Adrenal gland (tissue), 12 donors: Measurements from ENCODE around the gene AGO3. TPM values are rescaled to one million over a fixed set of nuclear protein-coding genes. Genes with fewer than 3 reads are reported as not detected.
A peak's percentile ranks its signal among the peaks of the same experiment; 100 is the strongest.

Experiments used
- DNase-seq, 7 donors: peaks; one replicate each; pipeline ENCODE4 v3.0.0-alpha.2; 2019 to 2020
- H3K27ac ChIP-seq, 5 donors: fragments of 200-600 bp; sonication (generic) in 4 of 5; 1 replicate in 3 of 5; 2 replicates in 2 of 5; pipeline versions ENCODE4 v1.5.1 to v1.8.0; 2016 to 2020; ENCODE audit warnings: mild to moderate bottlenecking in 1 of 5
- H3K27me3 ChIP-seq: fragments of 200-600 bp; 2 replicates; pipeline ENCODE4 v1.8.0; 2021
- H3K36me3 ChIP-seq, 2 donors: fragments of 200-600 bp; replicated peaks in 1 of 2; 1 replicate in 1 of 2; 2 replicates in 1 of 2; pipeline versions ENCODE4 v1.5.1 to v1.8.0; 2018 to 2022
- H3K4me1 ChIP-seq, 2 donors: fragments of 200-600 bp; replicated peaks in 1 of 2; 1 replicate in 1 of 2; 2 replicates in 1 of 2; pipeline versions ENCODE4 v1.5.1 to v1.8.0; 2018 to 2021
- H3K4me3 ChIP-seq, 4 donors: fragments of 200-600 bp; sonication (generic) in 3 of 4; one replicate each; pipeline ENCODE4 v1.5.1; 2016 to 2018
- H3K9me3 ChIP-seq, 3 donors: fragments of 200-600 bp; sonication (generic) in 1 of 3; replicated peaks in 1 of 3; 1 replicate in 2 of 3; 2 replicates in 1 of 3; pipeline versions ENCODE4 v1.5.1 to v1.8.0; 2016 to 2021
- CTCF ChIP-seq, 6 experiments: fragments of 450-650 bp in 4 of 6; fragments of 200-600 bp in 2 of 6; sonication (generic) in 1 of 6; IDR thresholded peaks; 1 replicate in 5 of 6; 2 replicates in 1 of 6; pipeline versions ENCODE4 v1.5.1 to v1.8.0; 2016 to 2021; ENCODE audit warnings: antibody characterized with exemption in 6 of 6, mild to moderate bottlenecking in 2 of 6, moderate library complexity in 1 of 6
- POLR2A ChIP-seq, 2 donors: fragments of 450-650 bp; IDR thresholded peaks; one replicate each; pipeline ENCODE4 v1.6.1; 2017; ENCODE audit warnings: antibody characterized with exemption in 2 of 2, mild to moderate bottlenecking in 2 of 2, moderate library complexity in 1 of 2
- WGBS, 4 donors: extraction: QIAGEN DNeasy Blood & Tissue Kit in 2 of 4; methylation state at CpG; one replicate each; pipeline versions ENCODE4 v1.1.5 to v1.1.7; 2013 to 2017; 5-methylcytosine and 5-hydroxymethylcytosine counted together
- intact Hi-C, 2 donors: fragments of 100-400 bp; cut with DNase I; formaldehyde crosslinking; loops; one replicate each; pipeline versions ENCODE4 v1.14.1 to v1.15.0; 2022 to 2023
- polyA plus RNA-seq, 3 donors: library from polyadenylated mRNA; stranded (reverse); fragments of 200-250 nt in 2 of 3; fragments of 350-450 nt in 1 of 3; fragmentation: Illumina TruSeq in 1 of 3; extraction: RNeasy Lipid Tissue Mini Kit (QIAGEN cat#74804) in 1 of 3; gene quantifications; one replicate each; pipeline ENCODE4 v1.2.3, GENCODE V29; 2013 to 2014
- total RNA-seq, 9 donors: library from RNA; depleted of rRNA in 4 of 9; stranded (reverse); fragments of >200 nt in 4 of 9; fragments of 120-200 nt in 1 of 9; fragmentation: NEBNext Ultra II Directional in 1 of 9; extraction: Animal tissue kit (Norgen Biotek cat#: 25700) in 1 of 9; gene quantifications; one replicate each; pipeline versions ENCODE4 v1.1.0 to v1.2.4, GENCODE V29; 2013 to 2023
- donor health status: healthy with polysubstance abuse.
- donor health status: Bipolar disorder and iron deficiency.
- donor health status: DM: yes; HTN: yes; CAD: no.
- donor health status: DM: no; HTN: no; CAD: no.
- donor health status: DM: no; HTN: no; CAD: no.
- donor health status: DM: yes; HTN: yes; CAD: no.

The AGO3 gene
- total and polyA plus RNA-seq, 12 donors: 3.7 to 32.2 (median 20.8) TPM

GRCh38 chr1:35893051-35893879 is 37.6 kb upstream of the AGO3 start:
- Histone ChIP-seq H3K9me3 (no peaks in the 10 kb centered on the region), H3K27ac (peak overlapping the region; percentile 35 to 92 (median 75)), H3K27me3 (no peaks in the 10 kb centered on the region), H3K4me1 (peaks cover 26% of the 10 kb centered on the region in 2 donors), H3K36me3 (peaks cover 0 to 69% of the 10 kb centered on the region in 2 donors), H3K4me3 (no peak overlapping the region)
- DNase-seq: peak; percentile 46 to 65 (median 61)
- no peak for TF ChIP-seq CTCF (IDR thresholded peaks at IDR 0.05)
- TF ChIP-seq POLR2A (IDR thresholded peaks at IDR 0.05): no peak
- intact Hi-C loops: no loop called here
- WGBS, 4 donors: 65 to 80% (median 71%) methylated on average over 8 to 14 of the region's 14 CpGs

DNA sequence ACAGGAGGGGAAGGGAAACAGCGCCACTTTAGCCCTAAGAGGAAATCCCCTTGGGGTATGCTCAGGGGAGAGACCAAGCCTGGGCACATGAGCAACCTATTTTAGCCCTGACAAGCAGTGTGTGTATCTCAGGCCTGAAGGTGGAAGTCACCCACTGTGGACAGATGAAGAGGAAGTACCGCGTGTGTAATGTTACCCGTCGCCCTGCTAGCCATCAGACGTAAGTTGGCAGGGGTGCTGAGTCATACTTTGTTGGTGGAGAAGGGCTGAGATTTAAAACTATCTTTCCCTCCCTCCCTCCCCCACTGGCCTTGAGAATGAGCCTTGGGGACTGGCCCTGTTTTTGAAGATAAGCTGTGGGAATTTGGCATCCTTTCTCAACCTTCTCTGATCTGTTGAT is 36.7 kb upstream of the AGO3 start:
- intact Hi-C loops: no loop called here
- WGBS, 4 donors: 28 to 57% (median 37%) methylated on average over 6 of the region's 6 CpGs
- peaks cover 0 to 75% of the 10 kb centered on the region in 2 donors for H3K36me3 ChIP-seq
- H3K27me3 ChIP-seq: no peaks in the 10 kb centered on the region
- peak overlapping the region; percentile 35 to 92 (median 75) for H3K27ac ChIP-seq
- TF ChIP-seq CTCF (IDR thresholded peaks at IDR 0.05) (no peak), POLR2A (IDR thresholded peaks at IDR 0.05) (peak in 1 of 2 donors; percentile 37)
- peak; percentile 80 to 93 (median 91) for DNase-seq
- no peak overlapping the region for H3K4me3 ChIP-seq
- H3K4me1 ChIP-seq: peaks cover 26% of the 10 kb centered on the region in 2 donors
- no peaks in the 10 kb centered on the region for H3K9me3 ChIP-seq

GRCh38 chr1:35894656-35895055 is 36.2 kb upstream of the AGO3 start:
- H3K27me3 ChIP-seq: no peaks in the 10 kb centered on the region
- H3K36me3 ChIP-seq: peaks cover 0 to 74% of the 10 kb centered on the region in 2 donors
- WGBS, 4 donors: 41 to 69% (median 63%) methylated on average over 1 of the region's 1 CpG

DNA sequence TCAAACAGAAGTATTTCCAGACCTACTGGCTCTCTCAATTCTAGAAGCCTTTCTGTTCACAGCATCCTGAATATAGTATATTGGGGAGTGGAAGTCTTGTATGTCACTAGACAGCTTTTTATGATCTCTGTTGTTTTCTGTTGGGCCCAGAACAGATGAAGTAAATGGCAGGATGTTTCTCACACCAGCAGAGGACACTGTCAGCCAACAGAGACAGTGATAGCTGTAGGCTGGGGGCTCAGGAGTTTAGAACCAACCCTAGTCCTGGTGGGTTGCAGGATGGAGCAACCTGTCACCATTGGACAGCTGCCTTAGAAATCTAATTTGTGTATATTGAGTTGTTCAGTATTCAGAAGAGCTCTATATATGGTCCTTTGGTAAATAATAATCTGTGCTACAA is 31.0 kb upstream of the AGO3 start:
- no peak for DNase-seq
- Histone ChIP-seq H3K9me3 (no peaks in the 10 kb centered on the region), H3K27ac (no peak overlapping the region), H3K36me3 (peaks cover 0 to 71% of the 10 kb centered on the region in 2 donors), H3K27me3 (no peaks in the 10 kb centered on the region), H3K4me1 (peaks cover 2 to 3% of the 10 kb centered on the region in 2 donors), H3K4me3 (no peak overlapping the region)
- intact Hi-C loops: no loop called here
- TF ChIP-seq POLR2A (IDR thresholded peaks at IDR 0.05): no peak

More at GRCh38 chr1:35894656-35895055, 36.2 kb upstream of the AGO3 start:
- H3K9me3 ChIP-seq: no peaks in the 10 kb centered on the region
- H3K4me3 ChIP-seq: no peak overlapping the region
- H3K27ac ChIP-seq: peak overlapping the region; percentile 35 to 92 (median 75)
- DNase-seq: no peak
- intact Hi-C loops: no loop called here
- H3K4me1 ChIP-seq: peaks cover 26% of the 10 kb centered on the region in 2 donors
- TF ChIP-seq POLR2A (IDR thresholded peaks at IDR 0.05) (no peak), CTCF (IDR thresholded peaks at IDR 0.05) (no peak)
